ENCODE data around the gene SEC61A2.

Gene SEC61A2

DNA sequence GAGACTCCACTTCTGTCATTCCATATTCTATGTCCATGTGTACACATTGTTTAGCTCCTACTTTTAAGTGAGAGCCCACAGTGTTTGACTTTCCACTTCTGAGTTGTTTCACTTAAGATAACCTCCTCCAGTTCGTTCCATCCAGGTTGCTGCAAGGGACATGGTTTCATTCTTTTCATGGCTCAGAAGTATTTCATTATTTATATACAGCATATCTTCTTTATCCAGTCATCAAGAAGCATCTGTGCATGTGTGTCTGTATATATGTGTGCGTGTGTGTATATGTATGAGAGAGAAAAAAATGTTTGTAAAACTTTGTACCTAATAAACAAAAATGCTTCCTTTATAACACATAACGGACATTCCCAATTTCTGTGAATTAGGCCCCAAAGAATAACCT lies 6.2 kb downstream of the SEC61A2 start:
- TF ChIP-seq CTCF (conservative IDR thresholded peaks at IDR 0.05), result no peak
- H3K27ac ChIP-seq, result no peak overlapping the region

- no peak overlapping the region for H3K27ac ChIP-seq
- no peak for TF ChIP-seq CTCF (conservative IDR thresholded peaks at IDR 0.05)
Observed at GRCh38 chr10:12140038-12140437, 10.6 kb downstream of the SEC61A2 start.

DNA sequence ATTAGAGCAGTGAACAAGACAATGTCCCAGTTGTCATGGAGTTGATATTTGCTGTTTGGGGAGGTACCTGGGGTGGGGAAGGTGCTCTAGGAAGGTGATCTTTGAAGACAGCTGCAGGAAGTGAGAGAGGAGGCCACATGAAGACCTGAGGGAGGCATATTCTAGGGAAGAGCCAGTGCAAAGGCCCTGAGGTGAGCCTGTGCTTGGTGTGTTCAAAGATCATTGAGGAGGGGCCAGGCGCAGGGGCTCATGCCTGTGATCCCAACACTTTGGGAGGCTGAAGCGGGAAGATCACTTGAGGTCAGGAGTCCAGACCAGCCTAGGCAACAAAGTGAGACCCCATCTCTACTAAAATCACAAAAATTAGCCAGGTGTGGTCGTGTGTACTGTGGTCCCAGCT lies 15.1 kb downstream of the SEC61A2 start:
- no peak overlapping the region for H3K27ac ChIP-seq
- no peak for TF ChIP-seq CTCF (conservative IDR thresholded peaks at IDR 0.05)

DNA sequence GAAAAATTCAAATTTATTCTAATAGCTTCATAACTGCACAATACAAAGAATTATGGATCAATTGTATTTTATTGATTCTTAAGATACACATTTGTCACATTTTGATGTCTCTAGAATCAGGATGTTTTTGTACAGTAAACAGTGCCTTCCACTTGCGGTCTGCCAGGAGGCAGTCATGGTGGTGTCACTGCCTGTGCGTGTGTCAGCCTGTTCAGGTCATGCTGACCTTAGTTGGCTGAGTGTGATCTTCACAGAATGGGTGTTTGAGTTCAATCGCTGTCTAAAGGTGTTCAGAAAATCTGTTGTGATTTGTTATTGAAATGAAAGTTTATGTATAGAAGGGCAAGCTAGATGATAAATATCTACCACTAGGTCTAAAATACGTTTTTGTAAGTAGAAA lies 20.7 kb downstream of the SEC61A2 start:
- no peak overlapping the region for H3K27ac ChIP-seq
- TF ChIP-seq CTCF (conservative IDR thresholded peaks at IDR 0.05), result no peak

- no peak overlapping the region for H3K27ac ChIP-seq
- no peak for TF ChIP-seq CTCF (conservative IDR thresholded peaks at IDR 0.05)
Observed at GRCh38 chr10:12154516-12154915, 25.0 kb downstream of the SEC61A2 start.

GRCh38 chr10:12156367-12157123 lies 27.1 kb downstream of the SEC61A2 start:
- no peak overlapping the region for H3K27ac ChIP-seq
- no peak for TF ChIP-seq CTCF (conservative IDR thresholded peaks at IDR 0.05)

GRCh38 chr10:12158111-12158510 lies 28.6 kb downstream of the SEC61A2 start:
- TF ChIP-seq CTCF (conservative IDR thresholded peaks at IDR 0.05), result no peak
- no peak overlapping the region for H3K27ac ChIP-seq
